HG03066 (cell line): Measurements from ENCODE around the gene MSMB.

Experiments used
- ATAC-seq: cut with Tn5 transposase; IDR thresholded peaks from one replicate; pipeline ENCODE4 v1.9.1; 2021; ENCODE audit warnings: low read depth; ENCODE audit not compliant: unreplicated experiment

MSMB gene

GRCh38 chr10:46035923-46036849, 9.9 kb downstream of the MSMB start:
- no peak for ATAC-seq

- no peak for ATAC-seq
Measured at GRCh38 chr10:46033602-46034011, 12.5 kb downstream of the MSMB start.

- ATAC-seq = no peak
Measured at GRCh38 chr10:46031648-46032532, 14.2 kb downstream of the MSMB start.

GRCh38 chr10:46030091-46030937, 15.8 kb downstream of the MSMB start, which contains the start of gene NCOA4:
Gene NCOA4, minus strand, starts transcription at chr10:46030623. Its CDS starts 13,943 bp downstream, at chr10:46016680.
- peak; percentile 97 for ATAC-seq

- ATAC-seq = no peak
Measured at GRCh38 chr10:46029461-46030030, 16.5 kb downstream of the MSMB start.

GRCh38 chr10:46028584-46029460, 17.2 kb downstream of the MSMB start:
- ATAC-seq = peak; percentile 40

- no peak for ATAC-seq
Measured at GRCh38 chr10:46026106-46026505, 20.0 kb downstream of the MSMB start.

GRCh38 chr10:46025406-46025805, 20.7 kb downstream of the MSMB start:
- ATAC-seq = no peak

GRCh38 chr10:46024948-46025347, 21.1 kb downstream of the MSMB start:
- no peak for ATAC-seq

GRCh38 chr10:46022978-46023702, 22.9 kb downstream of the MSMB start:
- peak; percentile 92 for ATAC-seq

- ATAC-seq = no peak
Measured at GRCh38 chr10:46020344-46020657, 25.8 kb downstream of the MSMB start.

- no peak for ATAC-seq
Measured at GRCh38 chr10:46019569-46020343, 26.3 kb downstream of the MSMB start.

GRCh38 chr10:46019177-46019528, 26.9 kb downstream of the MSMB start:
- ATAC-seq = no peak

GRCh38 chr10:46018453-46019176, 27.5 kb downstream of the MSMB start:
- ATAC-seq = no peak

GRCh38 chr10:46017733-46018132, 28.3 kb downstream of the MSMB start:
- ATAC-seq = no peak

GRCh38 chr10:46016811-46017210, 29.3 kb downstream of the MSMB start:
- no peak for ATAC-seq

GRCh38 chr10:46016190-46016589, 29.9 kb downstream of the MSMB start:
- ATAC-seq = no peak
